ENCODE data around the gene DIPK1B.
"Not testable (repeated sequence)": the region's sequence is repeated elsewhere in the genome, so short reads cannot be mapped to it uniquely, and the experiment has no call there.

Gene DIPK1B

GRCh38 chr9:136750526-136750925, 38.2 kb downstream of the DIPK1B start:
- no peak for TF ChIP-seq CTCF (conservative IDR thresholded peaks at IDR 0.05)
- TF ChIP-seq ZFX (IDR thresholded peaks at IDR 0.05), result no peak
- no peak overlapping the region for H3K27ac ChIP-seq

GRCh38 chr9:136751244-136751643, 38.9 kb downstream of the DIPK1B start:
- no peak for TF ChIP-seq CTCF (conservative IDR thresholded peaks at IDR 0.05)
- no peak for TF ChIP-seq ZFX (IDR thresholded peaks at IDR 0.05)
- no peak overlapping the region for H3K27ac ChIP-seq

GRCh38 chr9:136751814-136752213, 39.4 kb downstream of the DIPK1B start:
- H3K27ac ChIP-seq, result no peak overlapping the region
- TF ChIP-seq ZFX (IDR thresholded peaks at IDR 0.05) (no peak), CTCF (conservative IDR thresholded peaks at IDR 0.05) (no peak)

- TF ChIP-seq ZFX (IDR thresholded peaks at IDR 0.05) (no peak), CTCF (conservative IDR thresholded peaks at IDR 0.05) (no peak)
- no peak overlapping the region for H3K27ac ChIP-seq
Observed at GRCh38 chr9:136753371-136754058, 41.1 kb downstream of the DIPK1B start.

- no peak overlapping the region for H3K27ac ChIP-seq
- no peak for TF ChIP-seq ZFX (IDR thresholded peaks at IDR 0.05)
- no peak for TF ChIP-seq CTCF (conservative IDR thresholded peaks at IDR 0.05)
Observed at GRCh38 chr9:136754059-136754572, 41.7 kb downstream of the DIPK1B start.

GRCh38 chr9:136754626-136755301, 42.4 kb downstream of the DIPK1B start:
- H3K27ac ChIP-seq, result no peak overlapping the region
- TF ChIP-seq CTCF (conservative IDR thresholded peaks at IDR 0.05), result no peak
- no peak for TF ChIP-seq ZFX (IDR thresholded peaks at IDR 0.05)

- H3K27ac ChIP-seq, result not testable (repeated sequence)
Observed at GRCh38 chr9:136755302-136756133, 43.1 kb downstream of the DIPK1B start.
